GM12875 (cell line): ENCODE measurements around the gene HDAC9.

Experiments used
- H3K4me3 ChIP-seq: one replicate; pipeline ENCODE4 v1.5.1; 2011; ENCODE audit warnings: low read depth, low read length, control low read depth
- CTCF ChIP-seq: IDR thresholded peaks from 2 replicates; pipeline ENCODE4 v1.5.1; 2011; ENCODE audit warnings: low read depth, mild to moderate bottlenecking, control low read depth, inconsistent platforms, low read length, moderate library complexity, borderline replicate concordance; ENCODE audit not compliant: insufficient read depth

Gene HDAC9

GRCh38 chr7:18916826-18917225, 421.3 kb downstream of the HDAC9 start:
- no peak for TF ChIP-seq CTCF
- no peak overlapping the region for H3K4me3 ChIP-seq

GRCh38 chr7:18927134-18927533, 431.6 kb downstream of the HDAC9 start:
- H3K4me3 ChIP-seq: no peak overlapping the region
- no peak for TF ChIP-seq CTCF

GRCh38 chr7:18936265-18936664, 440.7 kb downstream of the HDAC9 start:
- TF ChIP-seq CTCF: no peak

GRCh38 chr7:18939771-18940592, 444.4 kb downstream of the HDAC9 start:
- TF ChIP-seq CTCF: no peak
- no peak overlapping the region for H3K4me3 ChIP-seq

More at GRCh38 chr7:18936265-18936664, 440.7 kb downstream of the HDAC9 start:
- no peak overlapping the region for H3K4me3 ChIP-seq

GRCh38 chr7:18940593-18941134, 445.1 kb downstream of the HDAC9 start:
- TF ChIP-seq CTCF: no peak
- no peak overlapping the region for H3K4me3 ChIP-seq

GRCh38 chr7:18941207-18941606, 445.7 kb downstream of the HDAC9 start:
- H3K4me3 ChIP-seq: no peak overlapping the region
- no peak for TF ChIP-seq CTCF

GRCh38 chr7:18948521-18948920, 453.0 kb downstream of the HDAC9 start:
- H3K4me3 ChIP-seq: no peak overlapping the region
- no peak for TF ChIP-seq CTCF
